Hematopoietic multipotent progenitor cell treated with erythropoietin and hydrocortisone succinate and interleukin-3 and kit ligand, for 4 days (in vitro differentiated cells): ENCODE results near the gene ARHGEF33.
"Not testable (repeated sequence)": the region's sequence is repeated elsewhere in the genome, so short reads cannot be mapped to it uniquely, and the experiment has no call there.

Experiments used
- DNase-seq: peaks from one replicate; pipeline ENCODE4 v3.0.0-alpha.2; 2015

Gene ARHGEF33

GRCh38 chr2:38912619-38913018 is 22.9 kb downstream of the ARHGEF33 start:
- no peak for DNase-seq

GRCh38 chr2:38922389-38922788 is 32.7 kb downstream of the ARHGEF33 start:
- no peak for DNase-seq

- DNase-seq: no peak
Measured at GRCh38 chr2:38922902-38923301, 33.2 kb downstream of the ARHGEF33 start.

GRCh38 chr2:38925982-38926381 is 36.3 kb downstream of the ARHGEF33 start:
- DNase-seq: no peak

GRCh38 chr2:38930600-38930999 is 40.9 kb downstream of the ARHGEF33 start:
- no peak for DNase-seq

- DNase-seq: no peak
Measured at GRCh38 chr2:38932586-38932985, 42.9 kb downstream of the ARHGEF33 start.

- no peak for DNase-seq
Measured at GRCh38 chr2:38933653-38934052, 44.0 kb downstream of the ARHGEF33 start.

- no peak for DNase-seq
Measured at GRCh38 chr2:38934742-38935141, 45.1 kb downstream of the ARHGEF33 start.

GRCh38 chr2:38935568-38936172 is 46.0 kb downstream of the ARHGEF33 start:
- DNase-seq: no peak

GRCh38 chr2:38936516-38936915 is 46.8 kb downstream of the ARHGEF33 start:
- not testable (repeated sequence) for DNase-seq

- DNase-seq: no peak
Measured at GRCh38 chr2:38937548-38937947, 47.9 kb downstream of the ARHGEF33 start.

- no peak for DNase-seq
Measured at GRCh38 chr2:38940746-38941145, 51.1 kb downstream of the ARHGEF33 start.

GRCh38 chr2:38943784-38944183 is 54.1 kb downstream of the ARHGEF33 start:
- DNase-seq: no peak

GRCh38 chr2:38945372-38945771 is 55.7 kb downstream of the ARHGEF33 start:
- no peak for DNase-seq

GRCh38 chr2:38945911-38946310 is 56.2 kb downstream of the ARHGEF33 start:
- peak; percentile 68 for DNase-seq

GRCh38 chr2:38947241-38948239 is 57.9 kb downstream of the ARHGEF33 start:
- DNase-seq: peak; percentile 93

- DNase-seq: no peak
Measured at GRCh38 chr2:38948387-38948882, 58.8 kb downstream of the ARHGEF33 start.

- DNase-seq: no peak
Measured at GRCh38 chr2:38948995-38949394, 59.3 kb downstream of the ARHGEF33 start.

- no peak for DNase-seq
Measured at GRCh38 chr2:38951766-38952165, 62.1 kb downstream of the ARHGEF33 start.

- DNase-seq: no peak
Measured at GRCh38 chr2:38957972-38958371, 68.3 kb downstream of the ARHGEF33 start.

GRCh38 chr2:38959466-38959865 is 69.8 kb downstream of the ARHGEF33 start:
- no peak for DNase-seq

GRCh38 chr2:38959938-38960608 is 70.4 kb downstream of the ARHGEF33 start:
- DNase-seq: peak; percentile 93

GRCh38 chr2:38960609-38961320 is 71.1 kb downstream of the ARHGEF33 start:
- DNase-seq: no peak
